Measurements from ENCODE around the gene DSG2. TPM values are rescaled to one million over a fixed set of nuclear protein-coding genes. Genes with fewer than 3 reads are reported as not detected.

DSG2 gene
- total RNA-seq, 4 donors from 2014 or later = 1.2 to 6.2 (median 2.9) TPM

- 64% methylated on average over 5 of the region's 5 CpGs for WGBS
- H3K36me3 ChIP-seq = no peaks in the 10 kb centered on the region
- DNase-seq (ENCODE audit: extremely low spot score) = no peak
- TF ChIP-seq EP300 (IDR thresholded peaks at IDR 0.05) = no peak
- TF ChIP-seq CTCF (IDR thresholded peaks at IDR 0.05) = no peak
- TF ChIP-seq POLR2A (IDR thresholded peaks at IDR 0.05; ENCODE audit: low read depth) = no peak
- no peak for TF ChIP-seq POLR2AphosphoS5 (IDR thresholded peaks at IDR 0.05)
- H3K27ac ChIP-seq (replicated peaks in 1 of 4) = no peak overlapping the region
- H3K9me3 ChIP-seq = no peaks in the 10 kb centered on the region
- H3K4me1 ChIP-seq = peaks cover 0 to 3% (median 0%) of the 10 kb centered on the region in 4 donors
- no peak overlapping the region for H3K4me3 ChIP-seq
- no peaks in the 10 kb centered on the region for H3K27me3 ChIP-seq
- intact Hi-C loops (cut with DNase I) = no loop called here
Observed at GRCh38 chr18:31586616-31587015, 88.6 kb downstream of the DSG2 start.

- WGBS = 73% methylated on average over 4 of the region's 4 CpGs
- no peak for TF ChIP-seq POLR2A (IDR thresholded peaks at IDR 0.05; ENCODE audit: low read depth)
- intact Hi-C loops (cut with DNase I) = no loop called here
- DNase-seq (ENCODE audit: extremely low spot score) = no peak
- H3K4me1 ChIP-seq = no peaks in the 10 kb centered on the region
- no peak overlapping the region for H3K27ac ChIP-seq (replicated peaks in 1 of 4)
- H3K4me3 ChIP-seq = no peak overlapping the region
- H3K27me3 ChIP-seq = no peaks in the 10 kb centered on the region
- H3K9me3 ChIP-seq = no peaks in the 10 kb centered on the region
- H3K36me3 ChIP-seq = no peaks in the 10 kb centered on the region
Observed at GRCh38 chr18:31587529-31587928, 89.6 kb downstream of the DSG2 start.

GRCh38 chr18:31590570-31590969 is 92.6 kb downstream of the DSG2 start:
- Histone ChIP-seq H3K27me3 (no peaks in the 10 kb centered on the region), H3K4me1 (no peaks in the 10 kb centered on the region), H3K4me3 (no peak overlapping the region), H3K9me3 (peaks cover 0 to 3% (median 0%) of the 10 kb centered on the region in 4 donors), H3K27ac (replicated peaks in 1 of 4) (no peak overlapping the region), H3K36me3 (no peaks in the 10 kb centered on the region)
- WGBS = 80% methylated on average over 8 of the region's 8 CpGs
- intact Hi-C loops (cut with DNase I) = no loop called here
- TF ChIP-seq EP300 (IDR thresholded peaks at IDR 0.05) = no peak
- no peak for TF ChIP-seq POLR2A (IDR thresholded peaks at IDR 0.05; ENCODE audit: low read depth)
- TF ChIP-seq POLR2AphosphoS5 (IDR thresholded peaks at IDR 0.05) = no peak
- no peak for TF ChIP-seq CTCF (IDR thresholded peaks at IDR 0.05)
- DNase-seq (ENCODE audit: extremely low spot score) = no peak

GRCh38 chr18:31591113-31591512 is 93.1 kb downstream of the DSG2 start:
- peaks cover 0 to 3% (median 0%) of the 10 kb centered on the region in 4 donors for H3K9me3 ChIP-seq
- H3K27me3 ChIP-seq = no peaks in the 10 kb centered on the region
- 79% methylated on average over 2 of the region's 2 CpGs for WGBS
- H3K36me3 ChIP-seq = no peaks in the 10 kb centered on the region
- no peak overlapping the region for H3K4me3 ChIP-seq
- no peak overlapping the region for H3K27ac ChIP-seq (replicated peaks in 1 of 4)
- intact Hi-C loops (cut with DNase I) = no loop called here
- TF ChIP-seq POLR2A (IDR thresholded peaks at IDR 0.05; ENCODE audit: low read depth) (no peak), POLR2AphosphoS5 (IDR thresholded peaks at IDR 0.05) (no peak), EP300 (IDR thresholded peaks at IDR 0.05) (no peak), CTCF (IDR thresholded peaks at IDR 0.05) (no peak)
- no peak for DNase-seq (ENCODE audit: extremely low spot score)
- no peaks in the 10 kb centered on the region for H3K4me1 ChIP-seq

GRCh38 chr18:31591628-31592027 is 93.7 kb downstream of the DSG2 start, which contains the start of gene TTR:
TTR (plus strand) TSS chr18:31591877; CDS start chr18:31591903, 26 bp downstream.
- no peaks in the 10 kb centered on the region for H3K4me1 ChIP-seq
- H3K27ac ChIP-seq (replicated peaks in 1 of 4) = no peak within 1 kb of the TSS
- intact Hi-C loops (cut with DNase I) = no loop called here
- no peak for DNase-seq (ENCODE audit: extremely low spot score)
- WGBS = 82% methylated on average over 5 of the region's 5 CpGs
- H3K9me3 ChIP-seq = peaks cover 0 to 3% (median 0%) of the 10 kb centered on the region in 4 donors
- TF ChIP-seq POLR2AphosphoS5 (IDR thresholded peaks at IDR 0.05) (no peak), CTCF (IDR thresholded peaks at IDR 0.05) (no peak), POLR2A (IDR thresholded peaks at IDR 0.05; ENCODE audit: low read depth) (no peak), EP300 (IDR thresholded peaks at IDR 0.05) (no peak)
- no peaks in the 10 kb centered on the region for H3K27me3 ChIP-seq
- H3K4me3 ChIP-seq = no peak within 1 kb of the TSS
- H3K36me3 ChIP-seq = no peaks in the 10 kb centered on the region

All from esophagus muscularis mucosa (tissue), 4 donors.